H9 (cell line): ENCODE data around the gene ETV6. TPM values are rescaled to one million over a fixed set of nuclear protein-coding genes. Genes with fewer than 3 reads are reported as not detected.

Source experiments
- DNase-seq: peaks from one replicate; pipeline ENCODE4 v3.0.0-alpha.2; 2017
- H2AFZ ChIP-seq: one replicate; pipeline ENCODE4 v1.6.1; 2013; ENCODE audit warnings: mild to moderate bottlenecking, low read length, control low read depth, moderate library complexity
- H2AK5ac ChIP-seq: 2 replicates; pipeline ENCODE4 v1.6.1; 2013; ENCODE audit warnings: low read length, control low read depth, mixed read lengths; ENCODE audit not compliant: insufficient read length
- H2BK120ac ChIP-seq: one replicate; pipeline ENCODE4 v1.6.1; 2013; ENCODE audit warnings: low read depth, mild to moderate bottlenecking, low read length, control low read depth, inconsistent platforms; ENCODE audit not compliant: poor library complexity, severe bottlenecking
- H2BK12ac ChIP-seq: 2 replicates; pipeline ENCODE4 v1.6.1; 2013; ENCODE audit warnings: low read length, control low read depth, mixed read lengths, low read depth; ENCODE audit not compliant: insufficient read length
- H2BK15ac ChIP-seq: 2 replicates; pipeline ENCODE4 v1.6.1; 2013; ENCODE audit warnings: low read depth, low read length, control low read depth
- H2BK20ac ChIP-seq: one replicate; pipeline ENCODE4 v1.6.1; 2013; ENCODE audit warnings: low read depth, mild to moderate bottlenecking, low read length, control low read depth, inconsistent platforms; ENCODE audit not compliant: poor library complexity, severe bottlenecking
- H2BK5ac ChIP-seq: 2 replicates; pipeline ENCODE4 v1.6.1; 2013; ENCODE audit warnings: low read length, control low read depth, mixed read lengths; ENCODE audit not compliant: insufficient read length
- H3K14ac ChIP-seq: 2 replicates; pipeline ENCODE4 v1.6.1; 2013; ENCODE audit warnings: low read length, control low read depth; ENCODE audit not compliant: insufficient read depth
- H3K18ac ChIP-seq: 2 replicates; pipeline ENCODE4 v1.6.1; 2013; ENCODE audit warnings: low read depth, mild to moderate bottlenecking, mixed read lengths, low read length, control low read depth; ENCODE audit not compliant: insufficient read length
- H3K23ac ChIP-seq: 2 replicates; pipeline ENCODE4 v1.6.1; 2013; ENCODE audit warnings: low read length, control low read depth, mixed read lengths, low read depth; ENCODE audit not compliant: insufficient read length
- H3K23me2 ChIP-seq: 2 replicates; pipeline ENCODE4 v1.6.1; 2013; ENCODE audit warnings: low read depth, mild to moderate bottlenecking, mixed read lengths, low read length, control low read depth; ENCODE audit not compliant: insufficient read length, poor library complexity, severe bottlenecking
- H3K27ac ChIP-seq: 2 replicates; pipeline ENCODE4 v1.5.1; 2013; ENCODE audit warnings: low read length, control low read depth, mixed read lengths, low read depth; ENCODE audit not compliant: insufficient read length
- H3K27me3 ChIP-seq: 2 replicates; pipeline ENCODE4 v1.6.1; 2013; ENCODE audit warnings: low read length, control low read depth, inconsistent platforms; ENCODE audit not compliant: insufficient read depth
- H3K4ac ChIP-seq: 2 replicates; pipeline ENCODE4 v1.6.1; 2013; ENCODE audit warnings: low read depth, mild to moderate bottlenecking, control low read depth, inconsistent platforms, low read length, moderate library complexity
- H3K4me1 ChIP-seq: 2 replicates; pipeline ENCODE4 v1.6.1; 2013; ENCODE audit warnings: low read length, control low read depth, inconsistent platforms; ENCODE audit not compliant: insufficient read depth
- H3K4me2 ChIP-seq: 2 replicates; pipeline ENCODE4 v1.6.1; 2013; ENCODE audit warnings: low read length, control low read depth, mixed read lengths; ENCODE audit not compliant: insufficient read length, insufficient read depth
- H3K56ac ChIP-seq: 2 replicates; pipeline ENCODE4 v1.6.1; 2013; ENCODE audit warnings: low read depth, mild to moderate bottlenecking, mixed read lengths, low read length, control low read depth; ENCODE audit not compliant: insufficient read length
- H3K79me1 ChIP-seq: 2 replicates; pipeline ENCODE4 v1.6.1; 2013; ENCODE audit warnings: low read depth, mild to moderate bottlenecking, moderate library complexity, low read length, control low read depth, inconsistent platforms; ENCODE audit not compliant: insufficient read depth, poor library complexity, severe bottlenecking
- H3K79me2 ChIP-seq: 2 replicates; pipeline ENCODE4 v1.6.1; 2013; ENCODE audit warnings: low read length, control low read depth, inconsistent platforms; ENCODE audit not compliant: insufficient read depth
- H3K9ac ChIP-seq: 2 replicates; pipeline ENCODE4 v1.6.1; 2013; ENCODE audit warnings: low read length, control low read depth, mixed read lengths; ENCODE audit not compliant: insufficient read length; ENCODE audit errors: extremely low read depth
- H3K9me3 ChIP-seq: one replicate; pipeline ENCODE4 v1.6.1; 2013; ENCODE audit warnings: low read depth, low read length, inconsistent platforms; ENCODE audit not compliant: control insufficient read depth
- H3T11ph ChIP-seq: one replicate; pipeline ENCODE4 v1.6.1; 2013; ENCODE audit warnings: mild to moderate bottlenecking, low read length, control low read depth, inconsistent platforms
- H4K20me1 ChIP-seq: one replicate; pipeline ENCODE4 v1.6.1; 2013; ENCODE audit not compliant: control insufficient read depth, insufficient read length, insufficient read depth
- H4K5ac ChIP-seq: 2 replicates; pipeline ENCODE4 v1.6.1; 2013; ENCODE audit warnings: low read depth, mild to moderate bottlenecking, mixed read lengths, low read length, control low read depth; ENCODE audit not compliant: insufficient read length
- H4K8ac ChIP-seq: replicated peaks from 2 replicates; pipeline ENCODE4 v1.6.1; 2013; ENCODE audit warnings: low read length, control low read depth, mixed read lengths, low read depth; ENCODE audit not compliant: insufficient read length
- H4K91ac ChIP-seq: 2 replicates; pipeline ENCODE4 v1.6.1; 2013; ENCODE audit warnings: low read depth, mild to moderate bottlenecking, moderate library complexity, mixed read lengths, low read length, control low read depth; ENCODE audit not compliant: insufficient read length
- H3K27ac Mint-ChIP-seq, 3 experiments: 2 replicates in 2 of 3; 3 replicates in 1 of 3; pipeline ENCODE4 v1.8.0; 2020 to 2021; ENCODE audit warnings: mixed read lengths in 3 of 3, mild to moderate bottlenecking in 1 of 3, moderate library complexity in 1 of 3
- H3K27me3 Mint-ChIP-seq: 2 replicates; pipeline ENCODE4 v1.8.0; 2021; ENCODE audit warnings: low read depth, mild to moderate bottlenecking, moderate library complexity, mixed read lengths
- H3K36me3 Mint-ChIP-seq, 3 experiments: 2 replicates in 2 of 3; 3 replicates in 1 of 3; pipeline ENCODE4 v1.8.0; 2020 to 2021; ENCODE audit warnings: low read depth in 3 of 3, mixed read lengths in 3 of 3; ENCODE audit not compliant: insufficient read depth in 1 of 3
- H3K4me1 Mint-ChIP-seq, 2 experiments: 2 replicates each; pipeline ENCODE4 v1.8.0; 2020; ENCODE audit warnings: mixed read lengths in 2 of 2
- H3K4me3 Mint-ChIP-seq, 2 experiments: 2 replicates in 1 of 2; 3 replicates in 1 of 2; pipeline ENCODE4 v1.8.0; 2020 to 2021; ENCODE audit warnings: mild to moderate bottlenecking in 2 of 2, mixed read lengths in 2 of 2, moderate library complexity in 1 of 2
- H3K9me3 Mint-ChIP-seq, 2 experiments: 2 replicates in 1 of 2; 3 replicates in 1 of 2; pipeline ENCODE4 v1.8.0; 2020; ENCODE audit warnings: mild to moderate bottlenecking in 2 of 2, mixed read lengths in 2 of 2, moderate library complexity in 1 of 2
- whole genome bisulfite sequencing: extraction: QIAGEN DNeasy Blood & Tissue Kit; methylation state at CpG from one replicate; pipeline ENCODE4 v1.1.7; 2013; ENCODE audit warnings: missing lambda C conversion rate, low lambda C conversion rate, mixed read lengths; ENCODE audit not compliant: insufficient read length; ENCODE audit errors: extremely low coverage; 5-methylcytosine and 5-hydroxymethylcytosine counted together
- total RNA-seq: library from RNA; stranded (reverse); gene quantifications from 2 replicates; pipeline ENCODE4 v1.2.1, GENCODE V29; 2021
- TF ChIP-seq, protein P1 (sequence below): fragments of 200-600 bp; sonication (generic); conservative IDR thresholded peaks from 3 replicates; pipeline ENCODE4 v1.8.0; 2021; ENCODE audit warnings: antibody characterized with exemption, mild to moderate bottlenecking

The ETV6 gene
- total RNA-seq, 1 experiment from 2014 or later = 28.7 TPM

DNA sequence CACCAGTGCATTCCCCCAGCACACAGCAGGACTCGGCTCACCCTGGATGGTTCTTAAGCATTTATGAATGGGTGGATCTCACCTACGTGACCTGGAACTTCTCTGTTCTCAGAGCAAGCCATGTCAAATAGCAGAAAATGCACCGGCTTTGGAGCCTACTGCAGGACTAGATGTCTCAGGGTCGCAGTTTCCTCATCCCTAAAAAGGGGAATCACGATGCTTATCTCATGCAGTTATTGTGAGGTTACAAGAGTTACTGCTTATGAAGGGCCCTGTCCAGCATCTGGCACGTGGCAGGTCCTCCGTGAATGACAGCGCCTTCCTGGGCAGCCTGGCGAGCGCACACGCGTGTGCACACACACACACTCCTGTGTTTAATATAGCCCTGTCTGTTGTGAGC lies 128.5 kb downstream of the ETV6 start:
- Histone ChIP-seq H4K8ac (no peak overlapping the region), H3T11ph (no peak overlapping the region), H3K23me2 (no peaks in the 10 kb centered on the region), H4K20me1 (no peaks in the 10 kb centered on the region), H2BK20ac (no peak overlapping the region), H3K23ac (no peak overlapping the region), H3K18ac (no peak overlapping the region), H3K27me3 (no peaks in the 10 kb centered on the region), H2BK12ac (no peak overlapping the region), H2BK15ac (no peak overlapping the region), H3K4me1 (peaks cover 2% of the 10 kb centered on the region), H3K79me1 (no peaks in the 10 kb centered on the region), H2AFZ (no peak overlapping the region), H3K27ac (no peak overlapping the region), H3K14ac (no peak overlapping the region), H4K91ac (no peak overlapping the region), H3K9me3 (no peaks in the 10 kb centered on the region), H2BK120ac (no peak overlapping the region), H3K56ac (no peak overlapping the region), H3K4me2 (no peak overlapping the region), H2AK5ac (no peak overlapping the region), H3K4ac (no peak overlapping the region), H3K79me2 (no peaks in the 10 kb centered on the region; the same call in 1 of the 2 replicates), H2BK5ac (no peak overlapping the region), H3K9ac (no peak overlapping the region), H4K5ac (no peak overlapping the region)
- Mint-ChIP-seq H3K4me1 (peaks cover 12 to 24% of the 10 kb centered on the region in 2 experiments), H3K36me3 (no peaks in the 10 kb centered on the region; a peak in 1 of 7 replicates), H3K4me3 (no peak overlapping the region), H3K27ac (peak overlapping the region; percentile 3 to 87 (median 62); a peak in 4 of 7 replicates), H3K27me3 (no peaks in the 10 kb centered on the region; the same call in 1 of the 2 replicates), H3K9me3 (no peaks in the 10 kb centered on the region)
- no peak for DNase-seq
- TF ChIP-seq, protein P1, sequence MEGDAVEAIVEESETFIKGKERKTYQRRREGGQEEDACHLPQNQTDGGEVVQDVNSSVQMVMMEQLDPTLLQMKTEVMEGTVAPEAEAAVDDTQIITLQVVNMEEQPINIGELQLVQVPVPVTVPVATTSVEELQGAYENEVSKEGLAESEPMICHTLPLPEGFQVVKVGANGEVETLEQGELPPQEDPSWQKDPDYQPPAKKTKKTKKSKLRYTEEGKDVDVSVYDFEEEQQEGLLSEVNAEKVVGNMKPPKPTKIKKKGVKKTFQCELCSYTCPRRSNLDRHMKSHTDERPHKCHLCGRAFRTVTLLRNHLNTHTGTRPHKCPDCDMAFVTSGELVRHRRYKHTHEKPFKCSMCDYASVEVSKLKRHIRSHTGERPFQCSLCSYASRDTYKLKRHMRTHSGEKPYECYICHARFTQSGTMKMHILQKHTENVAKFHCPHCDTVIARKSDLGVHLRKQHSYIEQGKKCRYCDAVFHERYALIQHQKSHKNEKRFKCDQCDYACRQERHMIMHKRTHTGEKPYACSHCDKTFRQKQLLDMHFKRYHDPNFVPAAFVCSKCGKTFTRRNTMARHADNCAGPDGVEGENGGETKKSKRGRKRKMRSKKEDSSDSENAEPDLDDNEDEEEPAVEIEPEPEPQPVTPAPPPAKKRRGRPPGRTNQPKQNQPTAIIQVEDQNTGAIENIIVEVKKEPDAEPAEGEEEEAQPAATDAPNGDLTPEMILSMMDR = no peak
- no CpG with 5 or more reads among the region's 12 CpGs for WGBS
